Measurements from ENCODE around the gene NXF3. TPM values are rescaled to one million over a fixed set of nuclear protein-coding genes. Genes with fewer than 3 reads are reported as not detected.
"Not testable (repeated sequence)": the region's sequence is repeated elsewhere in the genome, so short reads cannot be mapped to it uniquely, and the experiment has no call there.

NXF3 gene
- not detected in 2 replicates for total RNA-seq

GRCh38 chrX:103092942-103093341, at the start of gene NXF3:
Gene NXF3, minus strand, starts transcription at chrX:103093143. Its CDS starts 120 bp downstream, at chrX:103093023.
- H3K27ac Mint-ChIP-seq: no peak within 1 kb of the TSS
- H3K27me3 Mint-ChIP-seq (ENCODE audit: insufficient read depth): peaks cover 2% of the 10 kb centered on the region
- no peak within 1 kb of the TSS for H3K4me3 Mint-ChIP-seq
- DNase-seq (ENCODE audit: low spot score): no peak
- H3K4me1 Mint-ChIP-seq (ENCODE audit: low read depth): no peaks in the 10 kb centered on the region
- intact Hi-C loops (cut with micrococcal nuclease): no loop called here
- H3K36me3 Mint-ChIP-seq (ENCODE audit: low read depth): no peaks in the 10 kb centered on the region
- no peaks in the 10 kb centered on the region for H3K9me3 Mint-ChIP-seq

GRCh38 chrX:103136528-103136927, 43.6 kb upstream of the NXF3 start:
- DNase-seq (ENCODE audit: low spot score); intact Hi-C loops (cut with micrococcal nuclease); H3K36me3 Mint-ChIP-seq (ENCODE audit: low read depth); H3K4me3 Mint-ChIP-seq; H3K27me3 Mint-ChIP-seq (ENCODE audit: insufficient read depth); H3K9me3 Mint-ChIP-seq; H3K27ac Mint-ChIP-seq; H3K4me1 Mint-ChIP-seq (ENCODE audit: low read depth): not testable (repeated sequence)

- intact Hi-C loops (cut with micrococcal nuclease): no loop called here
- no peaks in the 10 kb centered on the region for H3K27me3 Mint-ChIP-seq (ENCODE audit: insufficient read depth)
Observed at GRCh38 chrX:103124284-103124683, 31.3 kb upstream of the NXF3 start.

GRCh38 chrX:103120748-103121147, 27.8 kb upstream of the NXF3 start:
- no peak overlapping the region for H3K4me3 Mint-ChIP-seq
- intact Hi-C loops (cut with micrococcal nuclease): no loop called here
- no peaks in the 10 kb centered on the region for H3K36me3 Mint-ChIP-seq (ENCODE audit: low read depth)
- no peaks in the 10 kb centered on the region for H3K27me3 Mint-ChIP-seq (ENCODE audit: insufficient read depth)
- no peak overlapping the region for H3K27ac Mint-ChIP-seq
- no peaks in the 10 kb centered on the region for H3K4me1 Mint-ChIP-seq (ENCODE audit: low read depth)
- no peaks in the 10 kb centered on the region for H3K9me3 Mint-ChIP-seq
- no peak for DNase-seq (ENCODE audit: low spot score)

More at GRCh38 chrX:103124284-103124683, 31.3 kb upstream of the NXF3 start:
- no peak for DNase-seq (ENCODE audit: low spot score)
- no peak overlapping the region for H3K27ac Mint-ChIP-seq
- no peaks in the 10 kb centered on the region for H3K9me3 Mint-ChIP-seq
- no peak overlapping the region for H3K4me3 Mint-ChIP-seq
- no peaks in the 10 kb centered on the region for H3K4me1 Mint-ChIP-seq (ENCODE audit: low read depth)
- no peaks in the 10 kb centered on the region for H3K36me3 Mint-ChIP-seq (ENCODE audit: low read depth)

- H3K4me1 Mint-ChIP-seq (ENCODE audit: low read depth); H3K9me3 Mint-ChIP-seq; H3K27me3 Mint-ChIP-seq (ENCODE audit: insufficient read depth); H3K27ac Mint-ChIP-seq; intact Hi-C loops (cut with micrococcal nuclease); H3K4me3 Mint-ChIP-seq; DNase-seq (ENCODE audit: low spot score); H3K36me3 Mint-ChIP-seq (ENCODE audit: low read depth): not testable (repeated sequence)
Observed at GRCh38 chrX:103116970-103117369, 24.0 kb upstream of the NXF3 start.

- H3K4me1 Mint-ChIP-seq (ENCODE audit: low read depth); H3K36me3 Mint-ChIP-seq (ENCODE audit: low read depth); H3K4me3 Mint-ChIP-seq; DNase-seq (ENCODE audit: low spot score); H3K27me3 Mint-ChIP-seq (ENCODE audit: insufficient read depth); H3K9me3 Mint-ChIP-seq; H3K27ac Mint-ChIP-seq; intact Hi-C loops (cut with micrococcal nuclease): not testable (repeated sequence)
Observed at GRCh38 chrX:103109497-103109896, 16.6 kb upstream of the NXF3 start.

- Mint-ChIP-seq H3K27ac (no peak overlapping the region), H3K4me3 (no peak overlapping the region), H3K4me1 (ENCODE audit: low read depth) (no peaks in the 10 kb centered on the region), H3K36me3 (ENCODE audit: low read depth) (no peaks in the 10 kb centered on the region), H3K9me3 (peaks cover 3% of the 10 kb centered on the region), H3K27me3 (ENCODE audit: insufficient read depth) (no peaks in the 10 kb centered on the region)
- intact Hi-C loops (cut with micrococcal nuclease): no loop called here
- DNase-seq (ENCODE audit: low spot score): no peak
Observed at GRCh38 chrX:103107836-103108235, 14.9 kb upstream of the NXF3 start.

GRCh38 chrX:103107227-103107737, 14.3 kb upstream of the NXF3 start:
- H3K9me3 Mint-ChIP-seq; H3K4me3 Mint-ChIP-seq; intact Hi-C loops (cut with micrococcal nuclease); DNase-seq (ENCODE audit: low spot score); H3K27me3 Mint-ChIP-seq (ENCODE audit: insufficient read depth); H3K4me1 Mint-ChIP-seq (ENCODE audit: low read depth); H3K27ac Mint-ChIP-seq; H3K36me3 Mint-ChIP-seq (ENCODE audit: low read depth): not testable (repeated sequence)

- not testable (repeated sequence) for H3K4me1 Mint-ChIP-seq (ENCODE audit: low read depth)
Observed at GRCh38 chrX:103104370-103104769, 11.4 kb upstream of the NXF3 start.

GRCh38 chrX:103103866-103104265, 10.9 kb upstream of the NXF3 start:
- H3K4me3 Mint-ChIP-seq; H3K4me1 Mint-ChIP-seq (ENCODE audit: low read depth); intact Hi-C loops (cut with micrococcal nuclease); H3K9me3 Mint-ChIP-seq; H3K27me3 Mint-ChIP-seq (ENCODE audit: insufficient read depth); DNase-seq (ENCODE audit: low spot score); H3K36me3 Mint-ChIP-seq (ENCODE audit: low read depth); H3K27ac Mint-ChIP-seq: not testable (repeated sequence)

More at GRCh38 chrX:103104370-103104769, 11.4 kb upstream of the NXF3 start:
- H3K9me3 Mint-ChIP-seq; H3K4me3 Mint-ChIP-seq; H3K36me3 Mint-ChIP-seq (ENCODE audit: low read depth); DNase-seq (ENCODE audit: low spot score); H3K27ac Mint-ChIP-seq; H3K27me3 Mint-ChIP-seq (ENCODE audit: insufficient read depth); intact Hi-C loops (cut with micrococcal nuclease): not testable (repeated sequence)

GRCh38 chrX:103101299-103102042, 8.5 kb upstream of the NXF3 start:
- Mint-ChIP-seq H3K36me3 (ENCODE audit: low read depth) (no peaks in the 10 kb centered on the region), H3K27me3 (ENCODE audit: insufficient read depth) (peaks cover 2% of the 10 kb centered on the region), H3K9me3 (no peaks in the 10 kb centered on the region), H3K27ac (no peak overlapping the region), H3K4me3 (no peak overlapping the region), H3K4me1 (ENCODE audit: low read depth) (no peaks in the 10 kb centered on the region)
- intact Hi-C loops (cut with micrococcal nuclease): no loop called here
- DNase-seq (ENCODE audit: low spot score): no peak

GRCh38 chrX:103100484-103100883, 7.5 kb upstream of the NXF3 start:
- Mint-ChIP-seq H3K27me3 (ENCODE audit: insufficient read depth) (peaks cover 2% of the 10 kb centered on the region), H3K36me3 (ENCODE audit: low read depth) (no peaks in the 10 kb centered on the region), H3K9me3 (no peaks in the 10 kb centered on the region), H3K4me3 (no peak overlapping the region), H3K27ac (no peak overlapping the region), H3K4me1 (ENCODE audit: low read depth) (no peaks in the 10 kb centered on the region)
- no peak for DNase-seq (ENCODE audit: low spot score)
- intact Hi-C loops (cut with micrococcal nuclease): no loop called here

GRCh38 chrX:103099691-103100090, 6.7 kb upstream of the NXF3 start:
- Mint-ChIP-seq H3K9me3 (no peaks in the 10 kb centered on the region), H3K4me1 (ENCODE audit: low read depth) (no peaks in the 10 kb centered on the region), H3K27me3 (ENCODE audit: insufficient read depth) (peaks cover 2% of the 10 kb centered on the region), H3K36me3 (ENCODE audit: low read depth) (no peaks in the 10 kb centered on the region), H3K27ac (no peak overlapping the region), H3K4me3 (no peak overlapping the region)
- intact Hi-C loops (cut with micrococcal nuclease): no loop called here
- DNase-seq (ENCODE audit: low spot score): no peak

- intact Hi-C loops (cut with micrococcal nuclease): no loop called here
- DNase-seq (ENCODE audit: low spot score): no peak
- Mint-ChIP-seq H3K27ac (no peak overlapping the region), H3K4me3 (no peak overlapping the region), H3K9me3 (no peaks in the 10 kb centered on the region), H3K27me3 (ENCODE audit: insufficient read depth) (peaks cover 2% of the 10 kb centered on the region), H3K4me1 (ENCODE audit: low read depth) (no peaks in the 10 kb centered on the region), H3K36me3 (ENCODE audit: low read depth) (no peaks in the 10 kb centered on the region)
Observed at GRCh38 chrX:103098488-103098887, 5.5 kb upstream of the NXF3 start.
